Mucosa of rectum (tissue), 2 donors: ENCODE results near the gene SIX4.
A peak's percentile ranks its signal among the peaks of the same experiment; 100 is the strongest.

Source experiments
- H3K27ac ChIP-seq, 2 donors: one replicate each; pipeline ENCODE4 v1.7.0; 2013; ENCODE audit warnings: inconsistent platforms in 2 of 2, low read depth in 2 of 2, low read length in 2 of 2
- H3K27me3 ChIP-seq, 2 donors: one replicate each; pipeline ENCODE4 v1.7.0; 2013; ENCODE audit warnings: low read length in 2 of 2; ENCODE audit not compliant: control insufficient read depth in 2 of 2, insufficient read depth in 2 of 2
- H3K36me3 ChIP-seq, 2 donors: one replicate each; pipeline ENCODE4 v1.7.0; 2013; ENCODE audit warnings: low read length in 2 of 2; ENCODE audit not compliant: control insufficient read depth in 2 of 2, insufficient read depth in 2 of 2
- H3K4me1 ChIP-seq, 2 donors: one replicate each; pipeline ENCODE4 v1.7.0; 2013; ENCODE audit warnings: low read length in 2 of 2, mild to moderate bottlenecking in 1 of 2; ENCODE audit not compliant: control insufficient read depth in 2 of 2, insufficient read depth in 2 of 2
- H3K4me3 ChIP-seq, 2 donors: one replicate each; pipeline ENCODE4 v1.7.0; 2013; ENCODE audit warnings: low read length in 2 of 2
- H3K9ac ChIP-seq, 2 donors: one replicate each; pipeline ENCODE4 v1.7.0; 2013; ENCODE audit warnings: low read length in 2 of 2, low read depth in 1 of 2, mild to moderate bottlenecking in 1 of 2
- H3K9me3 ChIP-seq, 2 donors: one replicate each; pipeline ENCODE4 v1.7.0; 2013; ENCODE audit warnings: low read length in 2 of 2; ENCODE audit not compliant: control insufficient read depth in 2 of 2
- donor health status: healthy.
- donor health status: Normal muscosa, but diverticular disease.

SIX4 gene

DNA sequence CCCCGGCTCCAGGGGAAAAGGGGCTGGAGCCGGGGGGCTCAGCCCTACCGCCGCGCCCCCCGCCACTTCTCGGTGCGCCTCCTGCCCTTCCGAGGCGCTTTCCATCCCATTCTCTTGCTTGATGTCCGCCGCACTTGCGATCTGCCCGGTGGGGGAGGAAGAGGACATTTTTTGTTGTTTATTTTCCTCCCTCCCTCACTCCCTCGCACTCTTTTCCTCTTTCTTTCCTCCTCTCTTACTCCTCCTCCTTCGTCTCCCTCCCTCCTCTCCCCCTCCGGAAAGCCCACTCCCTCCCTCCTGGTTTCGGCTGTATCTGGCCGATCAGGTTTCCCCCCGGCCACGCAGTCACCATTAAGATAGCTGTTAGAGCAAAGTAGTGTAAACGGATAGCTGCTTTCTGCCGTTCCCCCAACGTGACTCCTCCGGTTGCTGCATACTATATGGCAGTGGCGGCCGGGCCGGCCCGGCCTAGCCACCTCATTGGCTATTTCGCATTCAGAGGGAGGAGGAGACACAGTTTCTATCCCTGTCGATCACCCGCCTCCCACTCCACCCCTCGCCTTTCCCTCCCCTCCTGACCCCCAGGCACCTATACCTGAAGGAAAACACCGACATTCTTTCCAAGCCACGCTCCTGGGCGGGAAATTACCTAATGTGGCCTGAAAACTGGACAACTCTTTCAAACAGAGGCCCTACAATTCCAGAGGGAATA, at the start of gene SIX4:
TSS of gene SIX4 (minus strand) at position 445 of the 712 bp plus-strand sequence. CDS start at position 168, 277 bp downstream.
- Histone ChIP-seq H3K27me3 (peaks cover 38 to 45% of the 10 kb centered on the region in 2 donors), H3K9ac (peak within 1 kb of the TSS; percentile 8 to 41), H3K4me1 (peaks cover 16 to 19% of the 10 kb centered on the region in 2 donors), H3K27ac (no peak within 1 kb of the TSS), H3K9me3 (no peaks in the 10 kb centered on the region), H3K4me3 (peak within 1 kb of the TSS; percentile 66 to 77), H3K36me3 (no peaks in the 10 kb centered on the region)

DNA sequence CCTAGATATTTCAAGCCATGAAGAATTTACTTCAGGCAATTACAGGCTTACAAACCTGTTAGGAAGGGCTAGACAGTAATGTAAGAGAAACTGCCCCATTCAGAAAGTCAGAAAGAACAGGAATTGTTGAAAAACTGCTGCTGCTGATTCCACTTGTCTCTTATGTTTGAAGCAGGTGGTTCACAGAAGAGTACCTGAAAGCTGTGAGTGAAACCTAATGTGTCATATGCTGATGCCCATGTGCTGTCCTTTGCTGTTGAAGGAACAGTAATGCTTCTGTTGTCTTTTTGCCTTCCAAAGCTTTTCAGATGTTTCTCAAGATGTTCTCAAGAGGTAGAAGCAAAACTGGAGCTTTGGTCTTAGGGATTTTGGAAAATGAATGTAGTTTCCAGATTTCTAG, 49.4 kb upstream of the SIX4 start:
- Histone ChIP-seq H3K27ac (no peak overlapping the region), H3K27me3 (no peaks in the 10 kb centered on the region), H3K9me3 (no peaks in the 10 kb centered on the region), H3K36me3 (no peaks in the 10 kb centered on the region), H3K4me1 (no peaks in the 10 kb centered on the region), H3K9ac (no peak overlapping the region), H3K4me3 (no peak overlapping the region)

DNA sequence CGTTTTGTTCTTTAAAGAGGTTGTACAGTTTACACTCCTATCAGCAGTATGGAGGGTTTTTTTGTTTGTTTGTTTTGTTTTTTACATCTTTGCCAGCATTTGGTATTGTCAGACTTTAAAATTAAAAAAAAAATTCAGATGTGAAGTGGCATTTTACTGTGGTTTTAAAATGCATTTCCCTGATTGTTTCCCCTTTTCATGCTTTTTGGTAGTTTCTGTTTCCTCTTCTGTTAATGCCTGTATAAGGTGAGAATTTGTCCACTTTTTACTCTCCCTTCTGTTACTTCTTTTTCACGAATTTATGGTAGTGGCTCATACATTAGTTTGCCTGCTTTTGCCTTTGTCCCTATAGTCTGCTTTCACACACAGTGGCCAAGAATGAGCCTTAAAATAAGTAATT, 47.0 kb upstream of the SIX4 start:
- no peaks in the 10 kb centered on the region for H3K36me3 ChIP-seq
- no peaks in the 10 kb centered on the region for H3K9me3 ChIP-seq
- H3K4me1 ChIP-seq, result no peaks in the 10 kb centered on the region
- H3K27me3 ChIP-seq, result no peaks in the 10 kb centered on the region
- no peak overlapping the region for H3K27ac ChIP-seq
- no peak overlapping the region for H3K9ac ChIP-seq
- H3K4me3 ChIP-seq, result no peak overlapping the region

DNA sequence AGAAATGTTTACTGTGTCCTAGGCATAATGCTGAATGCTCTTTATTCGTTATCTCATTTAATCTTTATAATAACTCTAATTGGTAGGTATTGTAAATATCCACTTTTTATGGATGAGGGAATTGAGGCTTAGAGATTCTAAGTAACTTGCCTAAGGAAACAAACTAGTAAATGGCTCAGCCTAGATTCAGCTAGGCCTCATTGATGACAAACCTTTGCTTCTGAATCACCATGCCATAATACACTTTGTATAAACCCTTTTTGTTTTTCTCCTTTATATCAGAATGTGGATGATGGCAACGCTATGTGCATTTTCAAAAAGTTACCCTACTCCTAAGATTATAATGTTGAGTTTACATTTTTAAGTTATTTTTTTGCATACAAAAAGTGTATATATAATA, 44.5 kb upstream of the SIX4 start:
- Histone ChIP-seq H3K36me3 (no peaks in the 10 kb centered on the region), H3K9me3 (no peaks in the 10 kb centered on the region), H3K27me3 (no peaks in the 10 kb centered on the region), H3K27ac (no peak overlapping the region), H3K4me1 (no peaks in the 10 kb centered on the region), H3K9ac (no peak overlapping the region), H3K4me3 (no peak overlapping the region)

DNA sequence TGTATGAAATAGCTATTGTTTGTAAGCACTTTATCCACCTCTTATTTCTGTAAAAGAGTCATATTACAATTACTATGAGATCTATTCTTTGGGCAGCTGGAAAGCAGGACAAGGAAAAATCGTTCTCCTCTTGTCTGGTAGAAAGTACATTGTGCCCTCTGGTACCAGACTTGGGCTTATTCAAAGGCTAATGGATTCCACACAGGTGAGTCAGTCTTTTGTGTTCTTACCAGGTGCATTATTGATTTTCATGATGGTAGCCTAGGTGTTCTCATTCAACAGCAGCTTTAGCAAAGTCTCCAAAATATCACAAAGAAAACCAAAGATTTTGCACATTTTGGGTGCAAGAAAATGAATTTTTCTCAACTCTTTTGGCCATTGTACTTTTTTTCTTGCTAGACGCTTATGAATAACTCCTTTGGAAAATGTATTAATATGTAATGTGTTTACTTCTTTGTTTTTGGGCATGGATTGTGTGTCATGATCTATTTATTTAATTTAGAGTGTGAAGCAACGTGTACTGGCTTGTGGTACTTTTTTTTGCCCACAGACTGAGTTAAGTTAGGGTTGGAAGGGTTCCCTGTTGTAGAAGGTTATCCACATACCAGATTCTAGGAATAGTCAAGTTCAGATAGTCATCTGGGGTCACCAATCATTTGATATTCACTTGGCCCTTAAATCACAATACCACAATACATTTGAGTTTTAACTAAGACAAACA, 36.7 kb upstream of the SIX4 start:
- no peaks in the 10 kb centered on the region for H3K4me1 ChIP-seq
- no peak overlapping the region for H3K27ac ChIP-seq
- no peaks in the 10 kb centered on the region for H3K36me3 ChIP-seq
- H3K27me3 ChIP-seq, result no peaks in the 10 kb centered on the region
- no peaks in the 10 kb centered on the region for H3K9me3 ChIP-seq
- no peak overlapping the region for H3K9ac ChIP-seq
- no peak overlapping the region for H3K4me3 ChIP-seq

DNA sequence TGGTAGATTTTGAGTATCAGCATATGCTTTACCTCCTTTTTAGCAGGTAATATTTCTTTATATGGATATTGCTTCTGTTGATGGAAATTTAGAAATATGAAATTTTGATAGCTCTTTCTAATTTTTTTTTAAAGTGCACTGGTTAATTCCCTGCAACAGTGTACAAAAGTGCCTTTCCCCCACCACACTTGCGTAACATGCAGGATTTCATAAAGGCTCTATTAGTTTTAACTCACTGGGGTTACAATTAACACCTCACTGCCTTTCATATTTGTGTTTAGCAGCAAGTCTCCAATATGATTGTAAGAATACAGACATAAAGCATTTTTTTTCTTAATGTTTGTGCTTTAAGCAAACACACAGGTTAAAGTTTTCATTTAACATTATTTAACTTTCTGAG, 36.1 kb upstream of the SIX4 start:
- Histone ChIP-seq H3K9me3 (no peaks in the 10 kb centered on the region), H3K4me3 (no peak overlapping the region), H3K27me3 (no peaks in the 10 kb centered on the region), H3K27ac (no peak overlapping the region), H3K9ac (no peak overlapping the region), H3K4me1 (no peaks in the 10 kb centered on the region), H3K36me3 (no peaks in the 10 kb centered on the region)

DNA sequence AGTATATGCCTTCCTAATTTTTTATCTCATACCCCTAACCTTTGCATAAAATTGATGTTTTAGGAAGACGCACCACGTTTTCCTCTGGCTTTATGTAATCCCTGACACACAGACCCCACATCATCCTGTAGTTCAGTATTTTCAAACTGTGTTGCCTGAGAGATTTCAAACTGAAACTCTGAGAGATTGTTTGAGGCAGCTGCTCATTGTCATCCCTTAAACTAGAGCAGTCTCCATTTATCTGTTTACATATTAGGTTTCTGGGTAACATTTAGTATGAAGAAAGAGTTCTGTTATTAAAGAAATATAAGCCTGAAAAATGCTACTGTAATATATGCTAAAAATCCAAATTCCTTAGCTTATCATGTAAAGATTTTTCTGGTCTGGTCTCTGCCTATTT, 34.7 kb upstream of the SIX4 start:
- Histone ChIP-seq H3K9me3 (no peaks in the 10 kb centered on the region), H3K4me3 (no peak overlapping the region), H3K36me3 (no peaks in the 10 kb centered on the region), H3K4me1 (no peaks in the 10 kb centered on the region), H3K27me3 (no peaks in the 10 kb centered on the region), H3K27ac (no peak overlapping the region), H3K9ac (no peak overlapping the region)

DNA sequence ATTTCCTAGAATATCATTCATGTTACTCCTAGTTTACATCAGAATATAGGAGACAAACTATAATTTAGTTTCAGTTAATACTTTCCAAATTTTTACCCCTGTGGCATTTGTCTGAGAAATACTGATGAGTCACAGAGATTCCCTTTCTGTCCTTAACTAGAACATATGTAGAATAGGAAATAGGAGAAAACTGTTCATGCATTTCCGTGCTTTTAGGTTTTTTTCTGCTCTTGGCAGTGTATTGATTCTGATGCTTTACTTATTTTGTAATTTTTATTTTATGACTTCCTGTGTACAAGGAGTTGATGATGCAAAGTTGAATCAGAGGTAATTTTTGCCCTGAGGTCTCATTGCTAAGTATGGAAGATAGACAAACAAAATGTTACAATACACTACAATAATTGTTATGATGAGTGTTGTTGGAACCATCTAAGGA, 33.4 kb upstream of the SIX4 start:
- H3K9ac ChIP-seq, result no peak overlapping the region
- no peaks in the 10 kb centered on the region for H3K36me3 ChIP-seq
- no peaks in the 10 kb centered on the region for H3K4me1 ChIP-seq
- no peak overlapping the region for H3K4me3 ChIP-seq
- H3K9me3 ChIP-seq, result no peaks in the 10 kb centered on the region
- H3K27me3 ChIP-seq, result no peaks in the 10 kb centered on the region
- H3K27ac ChIP-seq, result no peak overlapping the region

DNA sequence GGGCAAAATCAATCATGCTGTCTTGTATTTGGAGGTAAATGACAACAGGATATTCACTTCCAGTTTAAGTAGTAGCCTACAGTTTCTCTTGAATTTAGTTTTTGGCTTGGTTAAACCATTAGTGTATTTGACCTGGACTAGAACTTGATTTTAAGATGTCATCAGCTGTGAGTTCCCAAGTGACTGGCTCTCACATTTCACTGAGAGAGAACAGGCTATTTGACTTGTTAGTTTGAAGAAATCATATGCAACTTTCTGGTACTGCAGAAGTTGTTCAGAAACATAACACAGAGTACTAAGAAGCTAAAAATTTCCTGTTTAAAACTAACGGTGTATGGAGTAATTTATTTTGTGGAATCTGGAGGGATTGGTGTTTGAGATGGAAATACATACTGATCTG, 32.7 kb upstream of the SIX4 start:
- no peaks in the 10 kb centered on the region for H3K27me3 ChIP-seq
- no peaks in the 10 kb centered on the region for H3K4me1 ChIP-seq
- H3K9ac ChIP-seq, result no peak overlapping the region
- H3K36me3 ChIP-seq, result no peaks in the 10 kb centered on the region
- no peaks in the 10 kb centered on the region for H3K9me3 ChIP-seq
- H3K27ac ChIP-seq, result no peak overlapping the region
- H3K4me3 ChIP-seq, result no peak overlapping the region

DNA sequence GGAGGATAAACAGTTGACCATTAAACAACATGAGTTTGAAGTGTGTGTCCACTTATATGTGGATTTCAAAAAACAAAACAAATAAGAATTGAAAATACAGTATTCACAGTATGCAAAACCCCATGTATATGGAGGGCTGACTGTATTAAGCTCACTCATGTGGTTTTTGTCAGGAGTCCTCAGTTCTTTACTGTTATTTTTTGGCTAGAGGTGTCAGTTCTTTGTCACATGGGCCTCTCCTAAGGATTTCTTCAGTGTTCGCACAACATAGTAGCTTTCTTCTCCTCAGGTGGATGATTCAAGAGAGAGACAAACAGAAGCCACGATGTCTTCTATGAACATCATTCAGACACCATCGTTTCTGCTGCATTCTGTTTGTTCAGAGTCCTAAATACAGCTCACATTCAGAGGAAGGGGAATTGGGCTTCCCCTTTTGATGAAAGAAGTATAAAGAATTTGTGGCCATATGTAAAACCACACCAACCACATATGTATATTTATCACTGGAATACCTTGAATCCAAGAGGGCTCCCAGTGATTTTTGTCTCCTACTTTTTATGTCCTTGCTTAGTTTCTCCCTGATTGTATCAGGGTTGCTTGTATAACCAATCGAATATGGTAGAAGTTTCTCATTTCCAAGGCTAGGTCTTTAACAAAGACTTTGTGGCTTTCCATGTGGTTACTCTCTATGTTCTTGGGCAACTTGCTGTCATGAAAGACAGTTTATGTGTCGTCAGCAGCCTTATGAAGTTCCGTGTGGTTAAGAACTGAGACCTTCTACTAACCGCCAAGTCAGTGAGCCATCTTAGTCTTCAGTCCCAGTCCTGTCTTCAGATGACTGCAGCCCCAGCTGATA, 29.3 kb upstream of the SIX4 start:
- Histone ChIP-seq H3K4me3 (no peak overlapping the region), H3K9ac (no peak overlapping the region), H3K27ac (no peak overlapping the region), H3K36me3 (no peaks in the 10 kb centered on the region), H3K27me3 (no peaks in the 10 kb centered on the region), H3K9me3 (no peaks in the 10 kb centered on the region), H3K4me1 (no peaks in the 10 kb centered on the region)
